AG04450 (cell line): Measurements from ENCODE around the gene CDX1. TPM values are rescaled to one million over a fixed set of nuclear protein-coding genes. Genes with fewer than 3 reads are reported as not detected.

ENCODE experiments used
- CTCF ChIA-PET: fragments of 300-600, 350-600 bp; formaldehyde crosslinking; extraction: SDS; loops from one replicate; lab custom pipeline; 2022; ENCODE audit warnings: antibody characterized with exemption, inconsistent platforms; lab: Charles Lee
- POLR2A ChIA-PET: fragments of 350-600 bp; formaldehyde crosslinking; extraction: SDS; loops from one replicate; lab custom pipeline; 2021; ENCODE audit warnings: antibody characterized with exemption, inconsistent platforms; lab: Yijun Ruan, JAX
- DNase-seq: peaks from one replicate; pipeline ENCODE4 v3.0.0-alpha.2; 2011; ENCODE audit warnings: low read depth, low spot score
- H3K27ac ChIP-seq: one replicate; pipeline ENCODE4 v1.5.1; 2012; ENCODE audit warnings: low read depth, low read length, control low read depth
- H3K27me3 ChIP-seq: one replicate; pipeline ENCODE4 v1.6.0; 2012; ENCODE audit warnings: low read length; ENCODE audit not compliant: control insufficient read depth, insufficient read depth
- H3K4me3 ChIP-seq: 2 replicates; pipeline ENCODE4 v1.5.1; 2011; ENCODE audit warnings: mild to moderate bottlenecking, low read depth, low read length, control low read depth
- H3K9me3 ChIP-seq: 2 replicates; pipeline ENCODE4 v1.5.1; 2012; ENCODE audit warnings: low read length; ENCODE audit not compliant: control insufficient read depth, insufficient read depth
- polyA plus RNA-seq: library from polyadenylated mRNA; depleted of rRNA; stranded (reverse); fragments of >200 nt; gene quantifications from 2 replicates; pipeline ENCODE4 v1.2.3, GENCODE V29; 2011
- TF ChIP-seq, protein P1 (sequence below): IDR thresholded peaks from 2 replicates; pipeline ENCODE4 v1.5.1; 2011; ENCODE audit warnings: low read depth, low read length, control low read depth, inconsistent platforms

Gene CDX1
- polyA plus RNA-seq, 1 experiment, result 0.30 TPM

DNA sequence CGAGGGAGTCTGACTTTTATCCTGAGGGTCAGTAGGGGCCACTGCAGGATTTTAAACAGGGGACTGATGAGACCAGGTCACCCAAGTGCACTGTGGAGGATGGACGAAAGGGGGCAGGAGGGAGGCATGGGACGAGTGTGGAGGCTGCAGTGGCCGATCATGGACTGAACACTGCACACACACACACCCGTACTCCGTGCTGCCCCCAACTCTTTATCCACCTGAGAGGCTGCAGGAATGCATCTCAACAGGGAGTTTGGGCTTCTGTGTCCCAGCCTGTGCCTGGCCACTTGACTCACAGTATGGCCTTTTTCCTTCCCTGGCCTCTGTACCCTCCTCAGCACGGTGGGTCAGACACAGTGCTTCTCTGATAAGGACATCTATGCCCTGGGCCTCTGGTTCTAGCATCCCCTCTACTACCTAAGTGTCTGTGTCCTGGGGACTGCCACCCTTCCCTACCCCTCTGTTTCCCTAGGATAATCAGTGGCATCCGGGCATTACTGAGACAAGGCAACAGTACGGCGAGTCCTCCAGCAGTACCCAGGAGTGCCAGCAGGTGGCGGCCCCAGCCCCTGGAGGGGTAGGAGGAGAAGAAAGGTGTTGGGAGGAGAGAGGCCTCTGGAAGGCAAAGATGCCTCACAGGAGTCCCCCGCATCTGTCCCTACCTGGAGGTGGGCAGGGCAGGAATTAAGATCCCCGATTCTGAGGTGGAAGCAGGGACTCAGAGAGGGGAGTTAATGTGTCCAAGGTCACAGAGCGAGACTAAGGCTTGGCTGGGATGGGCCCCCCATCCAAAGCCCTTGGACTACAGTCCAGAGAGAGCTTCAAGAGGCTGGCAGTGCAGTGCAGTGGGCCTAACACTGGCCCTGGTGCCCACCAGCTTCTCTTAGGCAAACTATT is 5.1 kb upstream of the CDX1 start:
- CTCF ChIA-PET, result interaction anchor here (0.8 to 2.5 kb wide), 13 partner anchors 10 to 216 kb away, joined by 3 to 17 read pairs (median 5); no protein-coding TSS in a partner anchor

DNA sequence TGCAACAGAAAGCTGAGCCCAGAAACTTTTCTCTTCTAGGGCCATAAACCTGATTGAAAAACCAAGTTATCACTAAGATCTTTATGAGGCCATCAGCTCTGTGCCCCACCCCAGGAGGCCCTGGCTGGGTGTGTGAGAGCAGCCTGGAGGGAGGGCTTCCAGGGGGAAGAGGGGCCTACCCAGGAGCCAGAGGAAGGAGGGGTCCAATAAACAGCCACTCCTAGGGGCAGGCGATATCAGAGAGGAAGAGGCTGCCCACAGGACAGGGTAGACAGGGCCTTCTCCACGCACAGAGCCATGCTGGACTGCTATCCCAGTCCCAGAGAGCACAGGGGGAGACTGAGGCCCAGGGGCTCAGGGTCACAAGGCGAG is 4.5 kb upstream of the CDX1 start:
- no peaks in the 10 kb centered on the region for H3K9me3 ChIP-seq
- no peak for DNase-seq
- no peaks in the 10 kb centered on the region for H3K27me3 ChIP-seq
- H3K27ac ChIP-seq, result no peak overlapping the region
- ChIA-PET CTCF (interaction anchor here (0.8 to 2.5 kb wide), 13 partner anchors 9 to 215 kb away, joined by 3 to 17 read pairs (median 5); no protein-coding TSS in a partner anchor), POLR2A (no interaction called here)
- TF ChIP-seq, protein P1, sequence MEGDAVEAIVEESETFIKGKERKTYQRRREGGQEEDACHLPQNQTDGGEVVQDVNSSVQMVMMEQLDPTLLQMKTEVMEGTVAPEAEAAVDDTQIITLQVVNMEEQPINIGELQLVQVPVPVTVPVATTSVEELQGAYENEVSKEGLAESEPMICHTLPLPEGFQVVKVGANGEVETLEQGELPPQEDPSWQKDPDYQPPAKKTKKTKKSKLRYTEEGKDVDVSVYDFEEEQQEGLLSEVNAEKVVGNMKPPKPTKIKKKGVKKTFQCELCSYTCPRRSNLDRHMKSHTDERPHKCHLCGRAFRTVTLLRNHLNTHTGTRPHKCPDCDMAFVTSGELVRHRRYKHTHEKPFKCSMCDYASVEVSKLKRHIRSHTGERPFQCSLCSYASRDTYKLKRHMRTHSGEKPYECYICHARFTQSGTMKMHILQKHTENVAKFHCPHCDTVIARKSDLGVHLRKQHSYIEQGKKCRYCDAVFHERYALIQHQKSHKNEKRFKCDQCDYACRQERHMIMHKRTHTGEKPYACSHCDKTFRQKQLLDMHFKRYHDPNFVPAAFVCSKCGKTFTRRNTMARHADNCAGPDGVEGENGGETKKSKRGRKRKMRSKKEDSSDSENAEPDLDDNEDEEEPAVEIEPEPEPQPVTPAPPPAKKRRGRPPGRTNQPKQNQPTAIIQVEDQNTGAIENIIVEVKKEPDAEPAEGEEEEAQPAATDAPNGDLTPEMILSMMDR, result no peak
- no peak overlapping the region for H3K4me3 ChIP-seq

More for the DNA sequence above, 5.1 kb upstream of the CDX1 start:
- POLR2A ChIA-PET, result no interaction called here
- Histone ChIP-seq H3K27me3 (no peaks in the 10 kb centered on the region), H3K9me3 (no peaks in the 10 kb centered on the region), H3K4me3 (no peak overlapping the region), H3K27ac (no peak overlapping the region)
- no peak for DNase-seq
- TF ChIP-seq, protein P1, result peak; percentile 99

DNA sequence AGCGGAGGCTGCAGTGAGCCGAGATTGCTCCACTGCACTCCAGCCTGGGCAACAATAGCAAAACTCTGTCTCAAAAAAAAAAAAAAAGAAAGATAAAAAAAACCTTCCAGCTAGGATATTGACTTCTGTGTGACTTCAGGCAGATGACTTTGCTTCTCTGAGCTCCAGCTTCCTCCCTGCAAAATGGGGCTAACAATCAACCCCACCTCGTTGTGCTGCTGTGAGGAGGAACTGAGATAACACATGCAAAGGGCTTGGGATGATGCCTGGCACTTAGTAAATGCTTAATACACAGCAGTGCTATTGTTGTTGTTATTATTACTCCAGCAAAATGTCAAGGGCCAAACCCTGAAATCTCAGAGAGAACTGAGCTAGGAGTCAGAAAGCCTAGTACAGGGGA is 3.5 kb upstream of the CDX1 start:
- DNase-seq, result no peak
- POLR2A ChIA-PET, result no interaction called here
- CTCF ChIA-PET, result interaction anchor here (1.0 to 2.5 kb wide), 7 partner anchors 8 to 187 kb away, joined by 3 to 17 read pairs (median 6); no protein-coding TSS in a partner anchor
- no peaks in the 10 kb centered on the region for H3K27me3 ChIP-seq
- H3K4me3 ChIP-seq, result no peak overlapping the region
- TF ChIP-seq, protein P1, result no peak
- no peaks in the 10 kb centered on the region for H3K9me3 ChIP-seq
- no peak overlapping the region for H3K27ac ChIP-seq

DNA sequence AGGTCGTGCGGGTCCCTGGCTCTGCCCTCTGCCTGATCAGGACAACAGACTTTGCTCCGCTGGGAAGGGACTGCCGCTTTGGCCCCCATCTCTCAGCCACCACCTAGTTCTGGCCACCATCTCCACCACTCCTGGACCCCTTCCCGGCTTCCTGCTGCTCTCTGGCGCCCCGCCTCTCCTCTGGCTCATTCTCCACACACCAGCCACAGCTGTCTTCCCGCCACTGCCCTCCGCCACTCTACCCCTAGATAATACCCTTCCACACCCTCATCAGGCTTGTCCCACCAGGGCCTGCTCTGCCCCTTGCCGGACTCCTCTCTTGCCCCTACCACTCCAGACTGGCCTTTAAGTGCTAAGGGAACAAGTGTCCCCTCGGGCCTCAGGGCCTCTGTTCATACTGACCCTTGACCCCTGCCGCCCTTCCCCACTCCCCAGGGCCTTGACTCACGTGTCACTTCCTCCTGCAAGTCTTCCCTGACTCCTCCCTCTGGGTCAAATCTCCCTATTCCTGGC is 3.0 kb upstream of the CDX1 start:
- TF ChIP-seq, protein P1, result peak; percentile 30
- ChIA-PET CTCF (interaction anchor here (1.0 to 2.5 kb wide), 6 partner anchors 11 to 187 kb away, joined by 3 to 17 read pairs (median 4); no protein-coding TSS in a partner anchor), POLR2A (no interaction called here)
- DNase-seq, result no peak
- H3K27ac ChIP-seq, result no peak overlapping the region
- H3K4me3 ChIP-seq, result no peak overlapping the region
- no peaks in the 10 kb centered on the region for H3K9me3 ChIP-seq
- H3K27me3 ChIP-seq, result no peaks in the 10 kb centered on the region
